PC-3 (cell line): ENCODE measurements around the gene NPLOC4.

ENCODE experiments used
- CTCF ChIP-seq: fragments of 300-600 bp; sonication (generic); conservative IDR thresholded peaks from 2 replicates; pipeline ENCODE4 v1.5.1; 2017; ENCODE audit warnings: antibody characterized with exemption, low read depth, mild to moderate bottlenecking, low read length
- EZH2 ChIP-seq: fragments of 300-600 bp; sonication (generic); IDR thresholded peaks from one replicate; pipeline ENCODE4 v1.6.1; 2017; ENCODE audit warnings: antibody characterized with exemption, mild to moderate bottlenecking, low read length; ENCODE audit not compliant: unreplicated experiment
- EZH2phosphoT487 ChIP-seq: fragments of 300-600 bp; sonication (generic); IDR thresholded peaks from 2 replicates; pipeline ENCODE4 v1.6.1; 2018; ENCODE audit warnings: mild to moderate bottlenecking, antibody characterized with exemption, low read length, borderline replicate concordance

- TF ChIP-seq CTCF (0 out of 2 replicates have a peak, but pooled peaks have one; percentile 12), EZH2 (no peak), EZH2phosphoT487 (no peak)
These were observed 1.5 kb downstream of the NPLOC4 start for GRCh38 chr17:81635431-81635830.
